Measurements from ENCODE around the gene GULP1. TPM values are rescaled to one million over a fixed set of nuclear protein-coding genes. Genes with fewer than 3 reads are reported as not detected.

The GULP1 gene
- total RNA-seq, 2 experiments from 2014 or later, result not detected

- Mint-ChIP-seq H3K4me3 (no peak overlapping the region), H3K27me3 (no peaks in the 10 kb centered on the region), H3K9me3 (peaks cover 1% of the 10 kb centered on the region), H3K36me3 (no peaks in the 10 kb centered on the region), H3K4me1 (no peaks in the 10 kb centered on the region), H3K27ac (no peak overlapping the region)
- DNase-seq (no peak), ATAC-seq (ENCODE audit: low read depth) (no peak)
- POLR2A ChIA-PET, result no interaction called here
These were observed 124.0 kb downstream of the GULP1 start for GRCh38 chr2:188415754-188416083.

GRCh38 chr2:188416367-188416766 lies 124.7 kb downstream of the GULP1 start:
- no peak overlapping the region for H3K4me3 Mint-ChIP-seq
- no peak for ATAC-seq (ENCODE audit: low read depth)
- POLR2A ChIA-PET, result no interaction called here
- no peak overlapping the region for H3K27ac Mint-ChIP-seq
- no peak for DNase-seq
- no peaks in the 10 kb centered on the region for H3K27me3 Mint-ChIP-seq
- peaks cover 1% of the 10 kb centered on the region for H3K9me3 Mint-ChIP-seq
- H3K36me3 Mint-ChIP-seq, result no peaks in the 10 kb centered on the region
- no peaks in the 10 kb centered on the region for H3K4me1 Mint-ChIP-seq

GRCh38 chr2:188422726-188423125 lies 131.1 kb downstream of the GULP1 start:
- Mint-ChIP-seq H3K4me1 (no peaks in the 10 kb centered on the region), H3K27me3 (no peaks in the 10 kb centered on the region), H3K36me3 (no peaks in the 10 kb centered on the region), H3K9me3 (no peaks in the 10 kb centered on the region), H3K27ac (no peak overlapping the region), H3K4me3 (no peak overlapping the region)
- DNase-seq, result no peak
- no peak for ATAC-seq (ENCODE audit: low read depth)
- POLR2A ChIA-PET, result no interaction called here

- Mint-ChIP-seq H3K4me3 (no peak overlapping the region), H3K9me3 (no peaks in the 10 kb centered on the region), H3K4me1 (no peaks in the 10 kb centered on the region), H3K27ac (no peak overlapping the region), H3K27me3 (no peaks in the 10 kb centered on the region), H3K36me3 (no peaks in the 10 kb centered on the region)
- ATAC-seq (ENCODE audit: low read depth) (no peak), DNase-seq (no peak)
- POLR2A ChIA-PET, result no interaction called here
These were observed 133.6 kb downstream of the GULP1 start for GRCh38 chr2:188425266-188425665.

GRCh38 chr2:188426121-188426520 lies 134.4 kb downstream of the GULP1 start:
- DNase-seq (no peak), ATAC-seq (ENCODE audit: low read depth) (no peak)
- no peak overlapping the region for H3K27ac Mint-ChIP-seq
- no peaks in the 10 kb centered on the region for H3K36me3 Mint-ChIP-seq
- no peaks in the 10 kb centered on the region for H3K9me3 Mint-ChIP-seq
- no peaks in the 10 kb centered on the region for H3K4me1 Mint-ChIP-seq
- no peak overlapping the region for H3K4me3 Mint-ChIP-seq
- H3K27me3 Mint-ChIP-seq, result peaks cover 2% of the 10 kb centered on the region
- POLR2A ChIA-PET, result no interaction called here

GRCh38 chr2:188430705-188431104 lies 139.0 kb downstream of the GULP1 start:
- DNase-seq, result no peak
- POLR2A ChIA-PET, result no interaction called here
- H3K4me3 Mint-ChIP-seq, result no peak overlapping the region
- no peaks in the 10 kb centered on the region for H3K9me3 Mint-ChIP-seq
- peaks cover 2% of the 10 kb centered on the region for H3K27me3 Mint-ChIP-seq
- ATAC-seq (ENCODE audit: low read depth), result no peak
- H3K27ac Mint-ChIP-seq, result no peak overlapping the region
- H3K36me3 Mint-ChIP-seq, result no peaks in the 10 kb centered on the region
- no peaks in the 10 kb centered on the region for H3K4me1 Mint-ChIP-seq

GRCh38 chr2:188434018-188434417 lies 142.3 kb downstream of the GULP1 start:
- H3K4me3 Mint-ChIP-seq, result no peak overlapping the region
- no peak for ATAC-seq (ENCODE audit: low read depth)
- no peak overlapping the region for H3K27ac Mint-ChIP-seq
- no peak for DNase-seq
- POLR2A ChIA-PET, result no interaction called here
- H3K9me3 Mint-ChIP-seq, result no peaks in the 10 kb centered on the region
- H3K4me1 Mint-ChIP-seq, result no peaks in the 10 kb centered on the region
- H3K27me3 Mint-ChIP-seq, result peaks cover 2% of the 10 kb centered on the region
- H3K36me3 Mint-ChIP-seq, result no peaks in the 10 kb centered on the region

- Mint-ChIP-seq H3K4me1 (no peaks in the 10 kb centered on the region), H3K27me3 (peaks cover 2% of the 10 kb centered on the region), H3K4me3 (no peak overlapping the region), H3K36me3 (no peaks in the 10 kb centered on the region), H3K9me3 (no peaks in the 10 kb centered on the region), H3K27ac (no peak overlapping the region)
- DNase-seq, result no peak
- no peak for ATAC-seq (ENCODE audit: low read depth)
- POLR2A ChIA-PET, result no interaction called here
These were observed 143.4 kb downstream of the GULP1 start for GRCh38 chr2:188435115-188435514.

- Mint-ChIP-seq H3K27me3 (no peaks in the 10 kb centered on the region), H3K9me3 (no peaks in the 10 kb centered on the region), H3K36me3 (no peaks in the 10 kb centered on the region), H3K4me1 (no peaks in the 10 kb centered on the region), H3K27ac (no peak overlapping the region), H3K4me3 (no peak overlapping the region)
- DNase-seq (no peak), ATAC-seq (ENCODE audit: low read depth) (no peak)
- POLR2A ChIA-PET, result no interaction called here
These were observed 145.9 kb downstream of the GULP1 start for GRCh38 chr2:188437537-188437936.

GRCh38 chr2:188439986-188440385 lies 148.3 kb downstream of the GULP1 start:
- H3K36me3 Mint-ChIP-seq, result no peaks in the 10 kb centered on the region
- H3K27ac Mint-ChIP-seq, result no peak overlapping the region
- DNase-seq (no peak), ATAC-seq (ENCODE audit: low read depth) (no peak)
- H3K9me3 Mint-ChIP-seq, result no peaks in the 10 kb centered on the region
- H3K4me1 Mint-ChIP-seq, result no peaks in the 10 kb centered on the region
- POLR2A ChIA-PET, result no interaction called here
- no peak overlapping the region for H3K4me3 Mint-ChIP-seq
- H3K27me3 Mint-ChIP-seq, result no peaks in the 10 kb centered on the region

GRCh38 chr2:188440849-188441248 lies 149.2 kb downstream of the GULP1 start:
- POLR2A ChIA-PET, result no interaction called here
- no peak for DNase-seq
- H3K9me3 Mint-ChIP-seq, result no peaks in the 10 kb centered on the region
- no peak overlapping the region for H3K27ac Mint-ChIP-seq
- H3K36me3 Mint-ChIP-seq, result no peaks in the 10 kb centered on the region
- no peak overlapping the region for H3K4me3 Mint-ChIP-seq
- no peaks in the 10 kb centered on the region for H3K4me1 Mint-ChIP-seq
- no peak for ATAC-seq (ENCODE audit: low read depth)
- H3K27me3 Mint-ChIP-seq, result no peaks in the 10 kb centered on the region

GRCh38 chr2:188441288-188441947 lies 149.7 kb downstream of the GULP1 start:
- Mint-ChIP-seq H3K4me3 (no peak overlapping the region), H3K4me1 (no peaks in the 10 kb centered on the region), H3K36me3 (no peaks in the 10 kb centered on the region), H3K9me3 (no peaks in the 10 kb centered on the region), H3K27me3 (no peaks in the 10 kb centered on the region), H3K27ac (no peak overlapping the region)
- DNase-seq (no peak), ATAC-seq (ENCODE audit: low read depth) (no peak)
- POLR2A ChIA-PET, result no interaction called here

GRCh38 chr2:188443207-188443606 lies 151.5 kb downstream of the GULP1 start:
- POLR2A ChIA-PET, result no interaction called here
- Mint-ChIP-seq H3K9me3 (no peaks in the 10 kb centered on the region), H3K27ac (no peak overlapping the region), H3K4me1 (no peaks in the 10 kb centered on the region), H3K4me3 (no peak overlapping the region), H3K36me3 (no peaks in the 10 kb centered on the region), H3K27me3 (no peaks in the 10 kb centered on the region)
- DNase-seq (no peak), ATAC-seq (ENCODE audit: low read depth) (no peak)

GRCh38 chr2:188444106-188444835 lies 152.6 kb downstream of the GULP1 start:
- Mint-ChIP-seq H3K4me1 (no peaks in the 10 kb centered on the region), H3K9me3 (no peaks in the 10 kb centered on the region), H3K27me3 (no peaks in the 10 kb centered on the region), H3K27ac (no peak overlapping the region), H3K36me3 (no peaks in the 10 kb centered on the region), H3K4me3 (no peak overlapping the region)
- ATAC-seq (ENCODE audit: low read depth) (no peak), DNase-seq (no peak)
- POLR2A ChIA-PET, result no interaction called here

All from activated naive CD8-positive, alpha-beta T cell treated with anti-CD3 and anti-CD28 coated beads, Interleukin-2, amount 10 ng/mL, durations not matched to agents 7 days and 5 days (primary cell).